HEK293 (cell line): ENCODE results near the gene LBX1.
"Not testable (repeated sequence)": the region's sequence is repeated elsewhere in the genome, so short reads cannot be mapped to it uniquely, and the experiment has no call there.

Experiments
- ZNF664 ChIP-seq: fragments of 450-650 bp; formaldehyde crosslinking; IDR thresholded peaks from 2 replicates; pipeline ENCODE4 v1.5.1; 2016; ENCODE audit warnings: missing biosample characterization, missing genetic modification characterization
- TF ChIP-seq, protein P1 (sequence below): fragments of 450-650 bp; formaldehyde crosslinking; IDR thresholded peaks from 2 replicates; pipeline ENCODE4 v1.5.1; 2016; ENCODE audit warnings: missing biosample characterization, missing genetic modification characterization
- TF ChIP-seq, protein P2 (sequence below): fragments of 450-650 bp; formaldehyde crosslinking; conservative IDR thresholded peaks from 2 replicates; pipeline ENCODE4 v1.5.1; 2016; ENCODE audit warnings: low read depth, missing biosample characterization, missing genetic modification characterization

DNA sequence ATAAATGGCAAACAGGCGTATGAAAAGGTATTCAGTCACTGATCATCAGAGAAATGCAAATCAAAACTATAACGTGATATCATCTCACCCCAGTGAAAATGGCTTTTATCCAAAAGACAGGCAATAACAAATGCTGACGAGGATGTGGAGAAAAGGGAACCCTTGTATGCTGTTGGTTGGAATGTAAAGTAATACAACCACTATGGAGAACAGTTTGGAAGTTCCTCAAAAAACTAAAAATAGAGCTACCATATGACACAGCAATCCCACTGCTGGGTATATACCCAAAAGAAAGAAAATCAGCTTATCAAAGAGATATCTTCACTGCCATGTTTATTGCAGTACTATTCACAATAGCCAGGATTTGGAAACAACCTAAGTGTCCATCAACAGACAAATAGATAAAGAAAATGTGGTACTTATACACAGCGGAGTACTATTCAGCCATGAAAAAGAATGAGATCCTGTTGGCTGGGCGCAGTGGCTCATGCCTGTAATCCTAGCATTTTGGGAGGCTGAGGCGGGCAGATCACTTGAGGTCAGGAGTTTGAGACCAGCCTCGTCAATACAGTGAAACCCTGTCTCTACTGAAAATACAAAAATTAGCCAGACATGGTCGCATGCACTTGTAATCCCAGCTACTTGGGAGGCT lies 30.8 kb downstream of the LBX1 start:
- TF ChIP-seq ZNF664 (tag by site-specific recombination): not testable (repeated sequence)
- TF ChIP-seq, protein P1, sequence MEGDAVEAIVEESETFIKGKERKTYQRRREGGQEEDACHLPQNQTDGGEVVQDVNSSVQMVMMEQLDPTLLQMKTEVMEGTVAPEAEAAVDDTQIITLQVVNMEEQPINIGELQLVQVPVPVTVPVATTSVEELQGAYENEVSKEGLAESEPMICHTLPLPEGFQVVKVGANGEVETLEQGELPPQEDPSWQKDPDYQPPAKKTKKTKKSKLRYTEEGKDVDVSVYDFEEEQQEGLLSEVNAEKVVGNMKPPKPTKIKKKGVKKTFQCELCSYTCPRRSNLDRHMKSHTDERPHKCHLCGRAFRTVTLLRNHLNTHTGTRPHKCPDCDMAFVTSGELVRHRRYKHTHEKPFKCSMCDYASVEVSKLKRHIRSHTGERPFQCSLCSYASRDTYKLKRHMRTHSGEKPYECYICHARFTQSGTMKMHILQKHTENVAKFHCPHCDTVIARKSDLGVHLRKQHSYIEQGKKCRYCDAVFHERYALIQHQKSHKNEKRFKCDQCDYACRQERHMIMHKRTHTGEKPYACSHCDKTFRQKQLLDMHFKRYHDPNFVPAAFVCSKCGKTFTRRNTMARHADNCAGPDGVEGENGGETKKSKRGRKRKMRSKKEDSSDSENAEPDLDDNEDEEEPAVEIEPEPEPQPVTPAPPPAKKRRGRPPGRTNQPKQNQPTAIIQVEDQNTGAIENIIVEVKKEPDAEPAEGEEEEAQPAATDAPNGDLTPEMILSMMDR (tag by site-specific recombination): not testable (repeated sequence)
- TF ChIP-seq, protein P2, sequence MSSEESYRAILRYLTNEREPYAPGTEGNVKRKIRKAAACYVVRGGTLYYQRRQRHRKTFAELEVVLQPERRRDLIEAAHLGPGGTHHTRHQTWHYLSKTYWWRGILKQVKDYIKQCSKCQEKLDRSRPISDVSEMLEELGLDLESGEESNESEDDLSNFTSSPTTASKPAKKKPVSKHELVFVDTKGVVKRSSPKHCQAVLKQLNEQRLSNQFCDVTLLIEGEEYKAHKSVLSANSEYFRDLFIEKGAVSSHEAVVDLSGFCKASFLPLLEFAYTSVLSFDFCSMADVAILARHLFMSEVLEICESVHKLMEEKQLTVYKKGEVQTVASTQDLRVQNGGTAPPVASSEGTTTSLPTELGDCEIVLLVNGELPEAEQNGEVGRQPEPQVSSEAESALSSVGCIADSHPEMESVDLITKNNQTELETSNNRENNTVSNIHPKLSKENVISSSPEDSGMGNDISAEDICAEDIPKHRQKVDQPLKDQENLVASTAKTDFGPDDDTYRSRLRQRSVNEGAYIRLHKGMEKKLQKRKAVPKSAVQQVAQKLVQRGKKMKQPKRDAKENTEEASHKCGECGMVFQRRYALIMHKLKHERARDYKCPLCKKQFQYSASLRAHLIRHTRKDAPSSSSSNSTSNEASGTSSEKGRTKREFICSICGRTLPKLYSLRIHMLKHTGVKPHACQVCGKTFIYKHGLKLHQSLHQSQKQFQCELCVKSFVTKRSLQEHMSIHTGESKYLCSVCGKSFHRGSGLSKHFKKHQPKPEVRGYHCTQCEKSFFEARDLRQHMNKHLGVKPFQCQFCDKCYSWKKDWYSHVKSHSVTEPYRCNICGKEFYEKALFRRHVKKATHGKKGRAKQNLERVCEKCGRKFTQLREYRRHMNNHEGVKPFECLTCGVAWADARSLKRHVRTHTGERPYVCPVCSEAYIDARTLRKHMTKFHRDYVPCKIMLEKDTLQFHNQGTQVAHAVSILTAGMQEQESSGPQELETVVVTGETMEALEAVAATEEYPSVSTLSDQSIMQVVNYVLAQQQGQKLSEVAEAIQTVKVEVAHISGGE (tag by site-specific recombination): not testable (repeated sequence)
